ENCODE measurements around the gene NEDD9.

Gene NEDD9

GRCh38 chr6:11174242-11174611 is 58.2 kb downstream of the NEDD9 start:
- DNase-seq (ENCODE audit: low read depth), result no peak

DNA sequence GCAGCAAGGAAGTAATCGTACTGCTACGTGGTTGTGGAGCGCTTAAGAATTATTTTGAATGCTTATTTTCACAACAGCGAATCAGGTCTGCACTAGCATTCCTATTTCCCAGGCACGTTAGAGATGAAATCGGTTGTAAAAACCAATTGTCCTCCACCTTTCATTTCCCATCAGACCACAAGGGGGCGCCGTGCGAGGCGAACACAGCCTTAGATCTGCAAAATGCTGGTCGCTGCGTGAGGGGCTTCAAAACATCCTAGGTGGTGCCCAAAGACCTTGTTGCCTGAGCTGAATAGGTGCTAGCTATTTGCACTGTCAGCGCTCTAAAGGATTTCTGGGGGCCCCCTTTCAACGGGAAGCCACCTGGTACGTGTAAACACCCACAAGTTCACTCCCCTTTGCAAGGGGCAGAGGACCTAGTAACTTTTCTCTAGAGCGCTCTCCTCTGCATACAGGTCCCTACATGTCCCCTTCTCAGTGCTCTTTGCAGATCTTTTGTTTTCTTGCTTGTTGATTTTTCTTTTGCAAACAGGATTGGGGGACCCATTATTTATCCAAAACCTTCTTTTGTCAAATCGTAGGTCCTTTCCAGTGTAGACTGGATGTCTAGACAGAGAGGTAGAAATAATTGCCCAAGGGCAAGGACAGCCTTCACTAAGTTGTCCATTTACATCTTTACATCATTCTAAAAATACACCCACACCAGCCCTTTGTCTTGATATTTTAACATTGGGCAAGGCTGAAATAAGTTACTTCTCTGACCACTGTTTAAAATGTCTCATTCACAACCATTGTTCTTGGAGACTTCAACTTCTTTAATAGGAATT is 59.8 kb downstream of the NEDD9 start:
- peak; percentile 62 for DNase-seq (ENCODE audit: low read depth)

- no peak for DNase-seq (ENCODE audit: low read depth)
These were observed 60.5 kb downstream of the NEDD9 start for GRCh38 chr6:11171952-11172351.

GRCh38 chr6:11168091-11168635 is 64.3 kb downstream of the NEDD9 start:
- no peak for DNase-seq (ENCODE audit: low read depth)

DNA sequence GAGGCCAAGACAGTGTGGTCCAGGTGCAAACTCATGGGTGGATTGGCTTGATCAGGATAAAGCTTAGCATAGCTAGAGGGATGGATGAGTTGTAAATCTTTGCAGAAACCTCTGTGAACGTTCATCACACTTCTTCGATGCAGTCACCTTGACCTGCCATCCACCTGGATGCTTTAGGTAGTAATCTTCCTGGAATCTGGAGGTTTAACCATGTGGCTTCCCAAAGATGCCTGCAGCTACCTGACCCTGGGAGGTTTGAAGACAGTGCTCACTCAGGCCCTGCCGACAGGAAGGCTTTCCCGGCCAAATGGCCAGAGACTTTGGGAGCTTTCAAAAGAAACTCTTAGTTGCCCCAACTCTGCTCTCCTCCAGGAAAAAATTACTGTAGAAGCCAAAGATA is 65.5 kb downstream of the NEDD9 start:
- no peak for DNase-seq (ENCODE audit: low read depth)

- DNase-seq (ENCODE audit: low read depth), result no peak
These were observed 67.5 kb downstream of the NEDD9 start for GRCh38 chr6:11164717-11165646.

- DNase-seq (ENCODE audit: low read depth), result no peak
These were observed 68.5 kb downstream of the NEDD9 start for GRCh38 chr6:11163932-11164331.

DNA sequence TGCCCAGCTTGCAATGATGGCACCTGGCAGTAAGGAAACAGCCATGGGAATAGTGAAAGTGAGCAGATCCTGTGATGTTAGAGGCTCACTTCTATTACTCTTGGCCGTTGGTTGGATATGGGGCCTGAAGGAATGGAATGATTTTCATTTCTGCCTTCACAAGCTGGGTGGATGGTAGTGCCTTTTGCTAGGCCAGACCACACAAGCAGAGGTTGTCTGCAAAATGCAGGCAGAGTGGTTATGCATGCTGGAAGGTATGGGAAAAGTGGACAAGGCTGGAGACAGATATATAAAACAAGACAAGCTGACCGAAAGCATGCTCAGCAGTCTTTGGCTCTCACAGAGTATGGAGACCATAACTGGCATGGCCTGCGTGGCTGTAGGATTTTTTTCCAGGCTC is 70.2 kb downstream of the NEDD9 start:
- no peak for DNase-seq (ENCODE audit: low read depth)

DNA sequence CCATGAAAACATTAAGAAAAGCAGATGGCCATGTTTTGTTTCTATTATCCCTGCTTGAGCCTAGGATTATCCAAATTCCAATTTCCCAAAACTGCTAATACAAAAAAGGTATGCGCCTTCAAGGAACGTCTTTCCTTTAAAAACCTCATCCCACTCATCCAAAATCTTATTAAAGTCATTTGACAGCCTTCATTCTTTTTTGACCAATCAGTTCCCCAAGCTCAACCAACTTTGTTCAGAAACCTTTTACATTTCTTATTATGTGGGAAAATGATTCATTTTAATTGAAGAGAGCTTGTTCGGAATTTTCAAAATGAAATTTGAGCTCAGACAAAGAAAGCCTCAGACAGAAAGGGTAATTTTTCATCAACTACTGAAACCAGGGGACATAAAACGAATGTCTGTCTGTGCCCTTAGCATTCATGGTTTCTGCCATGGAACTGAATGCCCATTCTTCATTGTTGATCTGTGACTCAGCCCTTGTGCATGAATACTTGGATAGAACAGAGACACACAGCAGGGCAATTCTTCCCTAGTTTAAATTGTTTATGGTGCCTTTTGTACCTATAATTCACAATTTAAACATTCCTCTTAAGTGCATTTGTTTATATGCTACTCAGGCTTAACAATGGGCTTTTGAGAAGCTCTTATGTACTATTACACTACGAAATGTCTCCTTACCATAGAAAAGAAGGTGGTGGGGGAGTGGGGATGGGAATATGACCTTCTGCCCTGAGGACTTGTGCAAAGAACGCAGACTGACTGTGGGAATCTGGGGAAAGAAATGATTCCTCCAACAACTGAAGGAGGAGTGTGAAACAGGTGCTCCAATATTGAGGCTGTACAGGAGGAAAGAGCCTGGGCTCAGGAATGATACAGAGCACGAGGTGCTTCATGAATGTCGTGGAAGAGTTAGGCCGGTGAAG is 71.2 kb downstream of the NEDD9 start:
- DNase-seq (ENCODE audit: low read depth), result no peak

DNA sequence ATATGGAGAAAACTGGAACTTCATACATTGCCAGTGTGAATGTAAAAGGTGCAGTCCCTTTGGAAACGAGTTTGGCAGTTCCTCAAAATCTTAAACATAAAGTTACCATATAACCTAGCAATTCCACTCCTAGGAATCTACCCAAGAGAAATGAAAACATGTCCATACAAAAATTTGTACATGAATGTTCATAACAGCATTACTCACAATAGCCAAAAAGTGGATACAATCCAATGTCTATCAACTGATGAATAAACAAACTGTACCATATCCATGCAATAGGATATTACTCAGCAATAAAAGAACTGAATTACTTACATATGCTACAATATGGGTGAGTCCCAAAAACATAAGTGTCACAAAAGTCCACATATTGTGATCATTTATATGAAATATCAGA is 72.3 kb downstream of the NEDD9 start:
- no peak for DNase-seq (ENCODE audit: low read depth)

DNA sequence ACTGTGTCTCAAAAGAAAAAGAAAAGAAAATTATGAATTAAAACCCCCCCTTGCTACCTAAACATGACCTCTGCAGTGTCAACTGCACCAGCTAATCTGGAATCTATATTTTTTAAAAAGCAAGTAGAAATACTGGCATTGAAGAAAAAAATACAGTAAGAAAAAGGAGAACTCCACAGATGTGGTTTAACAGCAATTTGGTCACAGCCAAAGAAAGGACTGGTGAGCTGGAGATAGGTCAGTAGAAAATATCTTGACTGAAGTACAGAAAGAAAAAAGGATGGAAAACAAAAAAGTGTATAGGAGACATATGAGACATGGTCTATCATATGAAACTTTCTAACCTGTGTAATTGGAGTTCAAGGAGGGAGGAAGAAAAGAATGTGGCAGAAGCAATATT is 76.9 kb downstream of the NEDD9 start:
- DNase-seq (ENCODE audit: low read depth), result no peak

- no peak for DNase-seq (ENCODE audit: low read depth)
These were observed 79.0 kb downstream of the NEDD9 start for GRCh38 chr6:11153447-11153846.

GRCh38 chr6:11152581-11152980 is 79.9 kb downstream of the NEDD9 start:
- DNase-seq (ENCODE audit: low read depth), result no peak

GRCh38 chr6:11151488-11151887 is 81.0 kb downstream of the NEDD9 start:
- DNase-seq (ENCODE audit: low read depth), result no peak

GRCh38 chr6:11149551-11149950 is 82.9 kb downstream of the NEDD9 start:
- DNase-seq (ENCODE audit: low read depth), result no peak

DNA sequence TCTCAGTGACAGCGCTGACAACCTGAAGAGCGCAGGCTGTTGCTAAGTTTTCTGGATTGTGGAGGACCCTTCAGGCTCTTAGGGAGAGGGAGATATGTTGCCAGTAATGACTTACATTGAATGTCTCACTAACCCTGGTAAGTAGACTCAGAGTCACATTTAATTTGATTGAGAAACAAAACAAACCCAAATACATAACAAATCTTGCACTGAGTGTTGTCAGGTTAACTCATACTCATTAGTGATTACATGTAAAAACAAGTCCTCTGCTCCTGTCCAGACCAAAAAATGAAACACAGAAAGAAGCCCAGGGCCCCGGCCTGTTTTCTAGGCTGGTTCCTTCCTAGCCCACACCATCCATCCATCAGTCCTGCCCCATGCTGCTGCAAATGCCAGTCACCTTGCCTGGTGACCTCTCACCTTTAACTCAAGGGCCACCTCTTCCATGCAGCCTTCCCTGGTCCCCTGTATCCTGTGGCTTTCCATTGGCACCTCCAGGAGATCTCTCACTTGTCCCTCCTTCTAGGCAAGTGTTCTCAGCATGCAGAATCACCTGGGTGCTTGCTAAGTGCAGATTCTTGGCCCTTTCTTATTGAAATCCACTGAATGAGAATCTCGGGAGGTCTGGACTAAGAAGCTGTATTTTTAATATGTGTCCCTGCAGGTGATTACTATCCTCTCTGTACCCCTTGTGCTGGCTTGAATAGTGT is 86.2 kb downstream of the NEDD9 start:
- DNase-seq (ENCODE audit: low read depth), result no peak

DNA sequence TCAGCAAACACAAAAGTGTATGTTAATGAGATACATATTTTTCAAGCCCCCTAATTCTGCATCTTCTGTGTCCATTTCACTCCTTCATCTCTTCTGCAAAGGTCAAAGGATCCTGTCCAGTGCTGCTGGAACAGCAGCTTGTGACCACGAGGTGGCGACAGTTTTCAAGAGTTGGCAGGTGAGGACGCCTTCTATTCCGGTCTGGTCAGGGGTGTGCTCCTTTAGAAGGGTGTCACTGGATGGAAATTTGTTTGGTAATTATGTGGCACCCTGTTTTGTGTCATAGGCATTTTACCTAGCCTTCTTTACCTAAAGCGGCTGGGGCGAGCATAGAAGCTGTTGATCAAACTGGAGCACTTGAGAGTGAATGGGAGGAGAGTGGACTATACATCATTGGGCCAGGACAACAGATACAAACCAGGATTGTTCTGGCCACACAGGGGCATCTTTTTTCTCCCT is 88.0 kb downstream of the NEDD9 start:
- DNase-seq (ENCODE audit: low read depth), result peak; percentile 64

DNA sequence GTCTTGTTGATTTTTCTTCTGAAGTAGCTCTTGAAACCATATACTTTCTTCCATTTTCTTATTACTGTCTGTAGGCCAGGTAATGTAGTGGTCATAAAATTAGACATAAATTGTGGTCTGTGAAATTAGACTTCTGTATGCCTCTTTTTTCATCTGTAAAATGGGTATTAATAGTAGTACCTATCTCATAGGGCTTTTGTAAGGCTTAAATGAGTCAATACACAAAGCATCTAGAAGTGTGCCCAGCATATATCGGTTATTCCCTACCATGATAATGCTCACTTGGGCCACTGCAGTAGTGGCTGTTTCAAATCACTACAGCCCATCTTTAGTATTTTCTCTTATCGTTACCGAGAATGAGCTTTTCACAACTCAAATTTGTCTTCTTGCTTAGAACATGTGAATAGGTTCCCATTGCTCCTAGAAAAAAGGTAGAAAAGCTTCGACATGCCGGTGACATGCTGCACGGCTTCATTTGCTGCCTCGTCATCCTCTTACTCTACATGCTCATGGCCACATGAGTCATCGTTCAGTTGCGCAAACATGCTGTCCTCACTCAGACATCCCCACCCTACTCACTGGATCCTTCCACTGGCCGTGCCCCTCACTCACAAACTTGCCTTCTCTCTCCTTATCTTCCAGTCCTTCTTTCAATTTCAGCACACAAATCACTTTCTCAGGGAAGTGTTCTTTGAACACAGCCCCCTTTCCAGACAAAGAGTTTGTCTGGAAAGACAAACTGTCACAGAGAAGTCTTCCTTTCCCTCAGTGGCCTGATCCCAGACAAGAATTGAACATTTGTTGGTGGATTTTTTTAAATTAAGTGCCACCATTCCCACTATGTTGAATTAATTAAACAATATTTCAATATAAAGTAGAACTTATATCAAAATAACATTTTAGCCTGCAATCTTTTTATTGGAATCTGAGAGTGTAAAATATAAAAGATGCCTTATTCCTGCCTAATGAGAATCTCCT is 88.8 kb downstream of the NEDD9 start:
- DNase-seq (ENCODE audit: low read depth), result no peak

DNA sequence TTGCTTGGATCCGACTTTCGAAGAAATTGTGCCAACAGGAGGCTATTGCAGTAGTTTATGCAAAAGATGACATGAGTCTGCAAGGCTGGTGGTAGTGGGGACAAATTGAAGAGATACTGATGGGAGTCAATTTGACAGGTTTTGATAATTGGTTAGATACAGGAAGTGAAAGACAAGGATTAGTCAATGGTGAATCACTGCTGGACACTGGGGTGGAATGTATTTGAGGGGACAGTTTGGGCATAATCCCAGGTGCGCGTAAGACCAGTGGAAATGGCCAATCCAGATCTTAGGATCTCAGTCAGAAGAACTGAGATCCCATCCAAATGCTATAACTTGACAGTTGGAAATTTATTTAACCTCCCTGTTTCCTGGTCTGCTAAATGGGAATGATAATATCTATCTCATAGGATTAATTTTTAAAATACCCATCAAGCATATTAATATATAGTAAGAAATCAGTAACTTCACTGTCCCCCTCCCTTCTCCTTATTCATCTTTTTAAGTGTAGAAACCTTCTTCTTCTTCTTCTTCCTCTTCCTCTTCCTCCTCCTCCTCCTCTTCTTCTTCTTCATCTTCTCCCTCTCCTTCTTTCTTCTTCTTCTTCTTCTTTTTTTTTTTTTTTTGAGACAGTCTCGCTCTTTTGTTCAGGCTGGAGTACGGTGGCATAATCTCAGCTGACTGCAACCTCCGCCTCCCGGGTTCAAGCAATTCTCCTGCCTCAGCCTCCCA is 90.0 kb downstream of the NEDD9 start:
- no peak for DNase-seq (ENCODE audit: low read depth)

Measured in activated T-cell treated with anti-CD3 and anti-CD28 coated beads for 24 hours (primary cell).